Measurements from ENCODE around the gene MAPKBP1. TPM values are rescaled to one million over a fixed set of nuclear protein-coding genes. Genes with fewer than 3 reads are reported as not detected.

Gene MAPKBP1
- polyA plus RNA-seq, 1 experiment, result 8.3 TPM

GRCh38 chr15:41849861-41850260, 75.6 kb downstream of the MAPKBP1 start:
- peaks cover 3% of the 10 kb centered on the region for H3K36me3 ChIP-seq (ENCODE audit: control insufficient read depth, insufficient read depth, low read length)
- no peak overlapping the region for H3K4me3 ChIP-seq (ENCODE audit: low read depth, low read length)
- TF ChIP-seq, protein P1, sequence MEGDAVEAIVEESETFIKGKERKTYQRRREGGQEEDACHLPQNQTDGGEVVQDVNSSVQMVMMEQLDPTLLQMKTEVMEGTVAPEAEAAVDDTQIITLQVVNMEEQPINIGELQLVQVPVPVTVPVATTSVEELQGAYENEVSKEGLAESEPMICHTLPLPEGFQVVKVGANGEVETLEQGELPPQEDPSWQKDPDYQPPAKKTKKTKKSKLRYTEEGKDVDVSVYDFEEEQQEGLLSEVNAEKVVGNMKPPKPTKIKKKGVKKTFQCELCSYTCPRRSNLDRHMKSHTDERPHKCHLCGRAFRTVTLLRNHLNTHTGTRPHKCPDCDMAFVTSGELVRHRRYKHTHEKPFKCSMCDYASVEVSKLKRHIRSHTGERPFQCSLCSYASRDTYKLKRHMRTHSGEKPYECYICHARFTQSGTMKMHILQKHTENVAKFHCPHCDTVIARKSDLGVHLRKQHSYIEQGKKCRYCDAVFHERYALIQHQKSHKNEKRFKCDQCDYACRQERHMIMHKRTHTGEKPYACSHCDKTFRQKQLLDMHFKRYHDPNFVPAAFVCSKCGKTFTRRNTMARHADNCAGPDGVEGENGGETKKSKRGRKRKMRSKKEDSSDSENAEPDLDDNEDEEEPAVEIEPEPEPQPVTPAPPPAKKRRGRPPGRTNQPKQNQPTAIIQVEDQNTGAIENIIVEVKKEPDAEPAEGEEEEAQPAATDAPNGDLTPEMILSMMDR (IDR thresholded peaks at IDR 0.05; ENCODE audit: insufficient read depth, low read depth, low read length), result no peak
- ChIA-PET POLR2A (no interaction called here), CTCF (no interaction called here)
- no peak for DNase-seq (ENCODE audit: low read depth)
- H3K27me3 ChIP-seq (ENCODE audit: control insufficient read depth, insufficient read depth, low read length), result peaks cover 13% of the 10 kb centered on the region

- Histone ChIP-seq H3K36me3 (ENCODE audit: control insufficient read depth, insufficient read depth, low read length) (peaks cover 3% of the 10 kb centered on the region), H3K4me3 (ENCODE audit: low read depth, low read length) (no peak overlapping the region), H3K27me3 (ENCODE audit: control insufficient read depth, insufficient read depth, low read length) (peaks cover 13% of the 10 kb centered on the region)
- ChIA-PET CTCF (no interaction called here), POLR2A (no interaction called here)
- TF ChIP-seq, protein P1 (IDR thresholded peaks at IDR 0.05; ENCODE audit: insufficient read depth, low read depth, low read length), result no peak
- DNase-seq (ENCODE audit: low read depth), result no peak
These were observed 76.3 kb downstream of the MAPKBP1 start for GRCh38 chr15:41850482-41851166.

- CTCF ChIA-PET, result interaction anchor here (1.2 kb wide), 1 partner anchor 12 kb away, joined by 4 read pairs; the partner anchor contains the start of gene PLA2G4B
- TF ChIP-seq, protein P1 (IDR thresholded peaks at IDR 0.05; ENCODE audit: insufficient read depth, low read depth, low read length), result no peak
- H3K27me3 ChIP-seq (ENCODE audit: control insufficient read depth, insufficient read depth, low read length), result peaks cover 13% of the 10 kb centered on the region
- no peak for DNase-seq (ENCODE audit: low read depth)
- POLR2A ChIA-PET, result no interaction called here
- peaks cover 3% of the 10 kb centered on the region for H3K36me3 ChIP-seq (ENCODE audit: control insufficient read depth, insufficient read depth, low read length)
- no peak overlapping the region for H3K4me3 ChIP-seq (ENCODE audit: low read depth, low read length)
These were observed 76.9 kb downstream of the MAPKBP1 start for GRCh38 chr15:41851167-41851523.

DNA sequence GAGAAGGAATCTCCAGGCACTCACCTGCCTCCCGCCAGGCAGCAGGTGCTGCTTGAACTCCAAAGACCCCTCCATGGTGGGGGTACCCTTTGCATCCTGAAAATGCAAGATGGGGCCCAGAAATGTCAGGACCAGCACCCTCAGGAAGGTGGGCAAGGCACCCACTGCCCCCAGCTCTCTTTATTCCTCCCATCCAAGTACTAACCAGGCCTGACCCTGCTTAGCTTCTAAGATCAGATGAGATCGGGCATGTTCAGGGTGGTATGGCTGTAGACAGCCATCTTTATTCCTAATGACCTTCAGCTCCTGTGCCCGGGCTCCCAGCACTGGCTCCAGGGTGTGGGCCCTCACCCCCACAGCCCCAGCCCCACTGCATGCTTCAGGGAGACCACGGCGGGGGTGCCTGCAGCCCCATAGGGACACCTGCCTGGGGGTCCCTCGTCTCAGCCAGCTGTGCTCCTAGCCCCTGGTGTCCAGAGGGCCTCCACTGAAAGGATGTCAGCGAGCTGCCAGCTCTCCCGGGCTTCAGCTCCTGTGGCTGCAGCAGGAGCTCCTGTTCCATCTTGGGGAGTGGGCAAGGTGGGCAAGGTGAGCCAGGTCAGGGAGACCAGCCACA, 77.6 kb downstream of the MAPKBP1 start:
- DNase-seq (ENCODE audit: low read depth), result no peak
- Histone ChIP-seq H3K4me3 (ENCODE audit: low read depth, low read length) (no peak overlapping the region), H3K36me3 (ENCODE audit: control insufficient read depth, insufficient read depth, low read length) (peaks cover 3% of the 10 kb centered on the region), H3K27me3 (ENCODE audit: control insufficient read depth, insufficient read depth, low read length) (peaks cover 13% of the 10 kb centered on the region)
- CTCF ChIA-PET, result interaction anchor here (1.2 to 1.4 kb wide), 2 partner anchors 13 to 40 kb away, joined by 3 to 4 read pairs; partner anchors contain the start of gene PLA2G4B
- TF ChIP-seq, protein P1 (IDR thresholded peaks at IDR 0.05; ENCODE audit: insufficient read depth, low read depth, low read length), result no peak
- POLR2A ChIA-PET, result no interaction called here

GRCh38 chr15:41852736-41853590, 78.7 kb downstream of the MAPKBP1 start:
- Histone ChIP-seq H3K4me3 (ENCODE audit: low read depth, low read length) (no peak overlapping the region), H3K36me3 (ENCODE audit: control insufficient read depth, insufficient read depth, low read length) (no peaks in the 10 kb centered on the region; the same call in none of the 2 replicates), H3K27me3 (ENCODE audit: control insufficient read depth, insufficient read depth, low read length) (peaks cover 13% of the 10 kb centered on the region)
- ChIA-PET CTCF (interaction anchor here (0.8 to 1.4 kb wide), 3 partner anchors 41 to 285 kb away, joined by 3 read pairs; no protein-coding TSS in a partner anchor), POLR2A (interaction anchor here (0.7 kb wide), 1 partner anchor 14 kb away, joined by 9 read pairs; no protein-coding TSS in a partner anchor)
- no peak for DNase-seq (ENCODE audit: low read depth)
- TF ChIP-seq, protein P1 (IDR thresholded peaks at IDR 0.05; ENCODE audit: insufficient read depth, low read depth, low read length), result no peak

Data from BJ (cell line).